Measurements from ENCODE around the gene MYLIP.

Gene MYLIP

DNA sequence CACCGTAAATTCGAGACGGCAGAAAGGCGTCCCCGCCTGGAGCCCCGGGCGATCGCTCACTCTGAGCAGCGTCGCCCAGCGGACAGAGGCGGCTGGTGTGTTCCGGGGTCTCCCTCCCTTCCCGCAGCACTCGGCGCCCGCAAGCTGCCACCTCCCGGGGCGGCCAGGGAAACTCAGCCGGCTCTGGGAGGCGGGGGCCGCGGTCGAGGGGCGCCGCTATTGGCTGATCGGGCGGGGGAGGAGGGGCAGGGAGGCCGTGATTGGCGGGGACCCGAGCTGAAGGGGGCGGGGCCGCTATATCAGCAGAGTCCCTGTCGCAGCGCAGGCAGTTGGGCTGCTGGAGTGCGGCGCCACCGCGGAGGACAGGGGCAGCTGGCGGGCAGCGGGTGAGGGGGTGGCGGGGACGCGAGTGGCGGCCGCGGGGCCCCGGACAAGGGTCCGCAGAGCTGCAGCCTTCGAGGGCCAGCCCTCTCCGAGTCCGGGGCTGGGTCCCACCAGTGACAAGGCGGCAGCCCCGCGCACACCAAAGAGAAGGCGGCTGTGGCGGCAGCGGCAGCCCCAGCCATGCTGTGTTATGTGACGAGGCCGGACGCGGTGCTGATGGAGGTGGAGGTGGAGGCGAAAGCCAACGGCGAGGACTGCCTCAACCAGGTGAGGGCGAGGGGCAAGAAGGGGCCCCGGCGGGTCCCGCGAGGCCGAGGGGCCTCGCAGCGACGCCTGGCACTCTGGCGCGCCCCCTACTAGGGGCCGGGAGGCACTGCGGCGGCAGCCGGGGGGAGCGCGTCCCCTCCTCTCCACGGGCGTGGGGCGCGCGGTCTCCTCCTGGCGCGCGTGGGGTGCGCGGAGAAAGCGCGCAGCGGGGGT lies at the start of gene MYLIP:
Gene MYLIP (plus strand): TSS at position 328 of the 864 bp plus-strand sequence. CDS start 237 bp downstream, at position 565.
- peak; percentile 95 to 97 (median 96) for DNase-seq (ENCODE audit: low read depth in 3 of 3)

DNA sequence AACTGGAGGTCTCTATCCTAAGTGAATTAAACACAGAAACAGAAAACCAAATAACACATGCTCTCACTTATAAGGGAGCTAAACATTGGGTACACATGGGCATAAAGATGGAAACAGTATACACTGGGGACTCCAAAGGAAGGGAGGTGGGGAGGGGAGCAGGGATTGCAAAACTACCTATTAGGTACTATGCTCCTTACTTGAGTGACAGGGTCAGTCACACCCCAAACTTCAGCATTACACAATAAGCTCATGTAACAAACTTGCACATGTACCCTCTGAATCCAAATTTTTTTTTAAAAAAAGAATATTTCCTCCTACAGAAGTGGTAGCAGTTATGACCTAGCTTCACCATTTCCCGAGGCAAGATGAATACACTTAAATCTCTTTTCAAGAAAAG lies 49.5 kb upstream of the MYLIP start:
- DNase-seq (ENCODE audit: low read depth in 3 of 3): no peak

GRCh38 chr6:16080204-16080603 lies 48.7 kb upstream of the MYLIP start:
- no peak for DNase-seq (ENCODE audit: low read depth in 3 of 3)

GRCh38 chr6:16081326-16081725 lies 47.6 kb upstream of the MYLIP start:
- DNase-seq (ENCODE audit: low read depth in 3 of 3): no peak

DNA sequence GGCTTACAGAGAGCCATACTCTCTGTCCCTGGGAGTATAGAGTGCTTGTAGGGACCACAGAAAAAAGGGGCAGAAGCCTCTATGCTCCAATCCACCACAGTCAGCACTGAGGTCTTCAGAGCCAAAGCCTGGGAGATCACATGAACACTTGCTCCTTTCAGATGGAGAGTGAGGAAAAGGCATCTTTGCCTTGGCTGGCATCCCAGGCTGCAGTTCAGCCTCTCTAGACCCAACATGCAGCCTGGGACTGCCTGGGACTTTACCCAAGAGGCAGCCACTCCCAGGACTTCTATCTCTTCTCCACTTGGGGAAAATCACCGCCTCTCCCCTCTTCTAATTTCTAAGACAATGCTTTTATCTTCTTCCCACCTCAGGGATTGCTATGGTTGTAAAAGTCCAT lies 46.5 kb upstream of the MYLIP start:
- no peak for DNase-seq (ENCODE audit: low read depth in 3 of 3)

GRCh38 chr6:16086965-16087364 lies 41.9 kb upstream of the MYLIP start:
- no peak for DNase-seq (ENCODE audit: low read depth in 3 of 3)

GRCh38 chr6:16087386-16087785 lies 41.5 kb upstream of the MYLIP start:
- DNase-seq (ENCODE audit: low read depth in 3 of 3): no peak

GRCh38 chr6:16088409-16088808 lies 40.5 kb upstream of the MYLIP start:
- DNase-seq (ENCODE audit: low read depth in 3 of 3): no peak

- no peak for DNase-seq (ENCODE audit: low read depth in 3 of 3)
These were observed 39.4 kb upstream of the MYLIP start for GRCh38 chr6:16089232-16090062.

- DNase-seq (ENCODE audit: low read depth in 3 of 3): no peak
These were observed 38.4 kb upstream of the MYLIP start for GRCh38 chr6:16090452-16090851.

DNA sequence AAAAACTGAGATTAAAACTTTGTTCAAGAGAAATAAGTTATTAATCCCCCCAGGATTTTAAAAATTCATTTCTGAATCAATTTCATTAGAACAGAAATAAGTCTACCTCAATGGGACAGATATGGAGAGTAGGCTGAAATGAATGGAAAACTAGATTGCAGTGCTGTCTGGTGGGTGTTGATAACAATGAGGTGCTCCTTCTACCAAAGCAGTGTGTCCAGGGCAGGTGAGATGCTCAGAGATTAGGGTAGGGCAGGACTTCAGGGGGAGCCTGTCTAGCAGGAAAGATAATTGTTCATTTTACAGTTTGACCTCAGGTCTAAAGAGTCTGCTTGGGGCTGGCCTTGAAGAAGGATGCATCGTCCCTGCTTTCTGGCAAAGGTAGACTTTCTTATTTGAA lies 38.0 kb upstream of the MYLIP start:
- DNase-seq (ENCODE audit: low read depth in 3 of 3): no peak

DNA sequence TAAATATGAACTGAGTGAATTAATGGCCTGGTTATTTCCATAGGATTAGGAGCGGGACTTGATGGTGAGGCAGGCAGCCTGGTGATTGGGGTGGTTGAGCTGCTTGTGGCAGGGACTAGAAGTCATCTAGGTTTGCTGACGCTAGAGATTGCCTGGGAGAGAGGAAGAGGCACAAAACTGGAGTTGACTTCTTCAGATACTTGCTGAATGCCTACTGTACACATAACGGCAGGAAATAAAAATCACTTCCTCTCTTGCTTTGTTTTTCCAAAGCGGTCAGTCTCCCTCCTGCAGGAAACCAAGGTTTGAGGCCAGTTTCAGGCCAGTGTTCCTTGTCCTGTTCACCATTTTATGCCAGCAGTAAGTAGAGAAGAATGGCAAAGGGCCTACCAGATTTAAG lies 36.7 kb upstream of the MYLIP start:
- DNase-seq (ENCODE audit: low read depth in 3 of 3): no peak

GRCh38 chr6:16092990-16093389 lies 35.9 kb upstream of the MYLIP start:
- no peak for DNase-seq (ENCODE audit: low read depth in 3 of 3)

DNA sequence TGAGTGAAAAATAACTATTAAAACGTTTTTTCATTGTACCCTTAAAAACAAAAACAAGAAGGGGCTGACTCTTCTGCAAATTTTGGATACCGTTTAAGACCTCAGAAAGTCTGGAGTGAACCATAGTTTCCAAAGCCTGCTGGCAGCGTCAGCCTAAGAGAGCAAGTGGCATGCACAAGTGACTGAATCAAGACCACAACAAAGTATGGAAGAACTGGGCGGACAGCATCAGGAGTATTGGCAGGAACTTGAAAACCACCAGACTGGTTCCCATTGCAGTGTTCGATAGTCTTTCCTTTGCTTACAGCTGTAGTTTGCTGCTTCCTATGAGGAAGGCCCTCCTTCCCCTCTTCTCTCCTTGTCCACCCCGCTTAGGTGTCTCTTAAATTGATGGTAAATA lies 33.7 kb upstream of the MYLIP start:
- DNase-seq (ENCODE audit: low read depth in 3 of 3): no peak

DNA sequence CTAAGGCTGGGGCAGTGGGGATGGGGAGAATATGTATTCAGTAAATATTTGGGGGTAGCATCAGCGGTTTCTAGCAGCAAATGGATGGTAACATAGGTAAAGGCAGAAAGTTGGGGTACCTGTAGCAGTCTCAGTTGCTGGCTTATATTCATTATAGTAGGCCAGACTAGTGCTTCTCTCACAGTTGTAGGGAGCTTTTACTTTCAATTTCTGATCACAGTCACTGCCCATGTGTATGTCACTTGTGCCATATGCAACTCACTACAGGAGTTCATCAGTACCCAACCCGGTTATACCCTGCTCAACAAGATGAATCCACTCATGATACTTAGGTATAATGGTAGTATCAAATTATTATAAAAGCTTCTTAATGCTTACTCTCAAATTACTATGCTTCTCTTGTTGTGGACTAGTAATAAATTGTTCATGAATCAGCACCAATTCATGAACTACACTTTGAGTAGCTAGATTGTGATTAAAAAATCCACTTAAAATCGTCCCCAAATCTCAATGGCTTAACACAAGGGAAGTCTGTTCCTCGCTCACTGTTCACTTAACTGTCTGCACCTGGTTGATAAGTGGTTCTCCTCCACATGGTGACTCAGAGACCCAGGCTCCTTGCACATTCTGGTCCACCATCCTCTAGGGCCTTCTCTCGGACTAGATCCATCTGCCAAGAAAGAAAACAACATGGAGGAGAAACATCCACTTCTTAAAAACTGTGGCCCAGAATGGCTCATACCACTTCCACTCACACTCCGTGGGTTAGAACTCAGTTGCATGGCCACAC lies 31.3 kb upstream of the MYLIP start:
- no peak for DNase-seq (ENCODE audit: low read depth in 3 of 3)

DNA sequence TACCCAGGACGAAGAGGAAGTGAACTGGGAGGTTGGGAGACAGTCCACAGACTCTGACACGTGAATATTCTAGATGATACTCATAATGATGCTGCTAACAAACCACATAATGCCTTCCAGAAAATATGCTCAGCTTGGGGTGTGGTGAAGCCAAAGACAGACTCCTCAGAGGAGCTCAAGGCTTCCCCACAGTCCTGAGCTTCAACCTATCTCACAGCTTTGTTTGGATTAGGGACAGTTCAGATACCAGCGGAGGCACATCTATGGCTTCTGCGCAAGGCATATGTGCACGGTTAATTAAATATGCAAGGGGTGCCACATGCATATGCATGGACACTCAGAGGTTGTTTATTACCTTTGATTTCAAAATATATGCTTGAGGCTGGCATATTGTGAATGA lies 30.7 kb upstream of the MYLIP start:
- DNase-seq (ENCODE audit: low read depth in 3 of 3): no peak

- DNase-seq (ENCODE audit: low read depth in 3 of 3): no peak
These were observed 26.7 kb upstream of the MYLIP start for GRCh38 chr6:16102208-16102607.

DNA sequence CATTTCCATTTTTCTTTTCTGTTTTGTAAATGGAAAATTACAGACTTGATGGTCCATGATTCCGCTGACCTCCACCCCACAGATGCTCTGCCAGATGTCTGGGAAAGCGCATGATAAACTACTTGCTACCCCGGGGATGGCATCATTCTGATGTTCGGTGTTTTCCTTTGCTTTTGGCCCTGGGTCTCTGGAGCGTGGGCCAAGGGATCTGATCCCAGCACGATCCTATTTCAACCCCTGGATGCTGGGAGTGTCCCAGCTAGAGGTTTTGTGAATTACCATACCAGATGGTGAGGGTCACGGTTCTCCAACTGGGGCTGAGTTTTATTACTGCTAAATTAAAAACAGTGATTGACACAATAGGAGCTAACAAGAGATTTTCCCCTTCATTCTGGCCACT lies 25.2 kb upstream of the MYLIP start:
- DNase-seq (ENCODE audit: low read depth in 3 of 3): no peak

DNA sequence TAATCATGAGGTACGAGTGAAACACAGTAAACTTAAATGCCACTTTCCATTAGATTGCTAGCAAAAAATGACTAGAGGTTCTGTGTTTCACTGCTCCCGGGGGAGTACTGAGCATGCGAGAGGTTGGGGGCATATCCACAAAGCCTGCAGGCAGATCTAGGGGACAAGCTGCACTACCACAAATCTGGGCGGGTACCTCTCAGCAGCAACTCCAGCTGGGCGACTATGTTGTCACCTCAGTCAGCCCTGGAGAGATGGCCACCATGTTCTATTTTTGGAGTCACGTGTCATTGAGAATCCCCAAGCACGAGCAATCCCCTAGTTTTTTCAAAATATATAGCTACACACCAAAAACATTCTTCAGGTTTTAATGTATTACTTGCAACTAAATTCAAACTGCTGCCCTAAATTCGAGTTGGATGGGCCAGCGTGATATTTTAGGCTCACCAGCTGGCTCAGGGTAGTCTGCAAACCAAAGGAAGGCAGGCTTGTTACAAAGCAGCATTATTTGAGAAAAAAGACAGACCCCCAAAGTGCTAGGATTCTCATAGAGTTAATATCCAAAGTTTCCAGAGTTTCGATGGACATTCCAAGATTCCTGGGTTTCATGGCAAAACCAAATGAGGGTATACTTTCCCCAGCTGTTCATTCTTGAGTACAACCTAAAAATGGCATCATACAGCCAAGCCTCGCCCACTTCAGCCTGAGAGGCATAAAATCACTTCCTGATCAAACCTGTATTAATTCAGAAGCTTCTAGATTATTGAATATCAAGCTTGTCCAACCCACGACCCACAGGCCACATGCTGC lies 24.1 kb upstream of the MYLIP start:
- DNase-seq (ENCODE audit: low read depth in 3 of 3): no peak

DNA sequence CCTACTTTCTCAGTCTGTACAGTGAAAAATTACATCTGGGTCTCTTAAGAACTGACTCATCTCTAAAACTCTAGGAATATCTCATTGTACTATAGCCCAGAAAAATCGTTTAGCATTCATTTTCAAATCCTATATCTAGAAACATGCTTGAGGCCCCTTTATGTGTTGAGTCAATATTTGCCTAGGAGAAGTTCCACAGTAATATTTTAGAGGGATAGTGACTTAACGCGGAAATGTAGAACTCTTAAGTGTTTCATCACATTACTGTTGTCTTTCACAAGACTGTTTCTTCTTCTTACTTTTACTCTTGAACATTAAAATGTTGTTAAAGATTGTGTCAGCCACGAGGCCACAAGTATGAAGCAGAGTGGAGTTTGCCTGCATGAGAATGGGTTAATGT lies 23.0 kb upstream of the MYLIP start:
- DNase-seq (ENCODE audit: low read depth in 3 of 3): no peak
